DND-41 (cell line): ENCODE data around the gene PDZRN4.

Experiments used
- CTCF ChIP-seq: IDR thresholded peaks from 2 replicates; pipeline ENCODE4 v1.5.1; 2012; ENCODE audit warnings: borderline replicate concordance, low read length, moderate library complexity, mild to moderate bottlenecking; ENCODE audit not compliant: poor library complexity, severe bottlenecking; ENCODE audit errors: extremely low read depth
- EZH2 ChIP-seq: IDR thresholded peaks from 3 replicates; pipeline ENCODE4 v1.6.1; 2012; ENCODE audit warnings: borderline replicate concordance, low read depth, mild to moderate bottlenecking, moderate library complexity, low read length, inconsistent platforms; ENCODE audit not compliant: severe bottlenecking

- TF ChIP-seq CTCF (no peak), EZH2 (no peak)
Observed at GRCh38 chr12:41189395-41190251, 1.5 kb downstream of the PDZRN4 start.
